HepG2 (cell line): ENCODE data around the gene TSEN34. TPM values are rescaled to one million over a fixed set of nuclear protein-coding genes. Genes with fewer than 3 reads are reported as not detected.

Experiments
- DPF2 ChIP-seq: sonication (generic); formaldehyde crosslinking; IDR thresholded peaks from 2 replicates; pipeline ENCODE4 v1.4.0; 2020; ENCODE audit warnings: mild to moderate bottlenecking, low read depth, missing genetic modification reagents, borderline replicate concordance
- GTF3A ChIP-seq: sonication (generic); formaldehyde crosslinking; conservative IDR thresholded peaks from 2 replicates; pipeline ENCODE4 v1.4.0; 2020; ENCODE audit warnings: mild to moderate bottlenecking, missing genetic modification reagents
- HHEX ChIP-seq: IDR thresholded peaks from 2 replicates; pipeline ENCODE4 v1.6.1; 2016; ENCODE audit warnings: control low read depth
- ISX ChIP-seq: sonication (generic); formaldehyde crosslinking; conservative IDR thresholded peaks from 2 replicates; pipeline ENCODE4 v1.5.0; 2020; ENCODE audit warnings: missing genetic modification reagents
- KAT8 ChIP-seq: IDR thresholded peaks from 2 replicates; pipeline ENCODE4 v1.6.1; 2016; ENCODE audit warnings: missing genetic modification reagents, missing compliant biosample characterization
- KLF15 ChIP-seq: sonication (generic); formaldehyde crosslinking; IDR thresholded peaks from 2 replicates; pipeline ENCODE4 v1.8.1; 2023; ENCODE audit warnings: borderline replicate concordance, mild to moderate bottlenecking, inconsistent platforms, missing genetic modification reagents, mixed read lengths
- MEIS2 ChIP-seq: sonication (generic); formaldehyde crosslinking; IDR thresholded peaks from 2 replicates; pipeline ENCODE4 v1.9.0; 2021; ENCODE audit warnings: mild to moderate bottlenecking, missing genetic modification reagents
- RXRA ChIP-seq: sonication (generic); formaldehyde crosslinking; IDR thresholded peaks from 2 replicates; pipeline ENCODE4 v1.5.1; 2020; ENCODE audit warnings: missing genetic modification reagents
- YY1 ChIP-seq: IDR thresholded peaks from 2 replicates; pipeline ENCODE4 v1.6.1; 2011; ENCODE audit warnings: low read length, low read depth, moderate library complexity, mild to moderate bottlenecking; ENCODE audit not compliant: insufficient read depth, insufficient replicate concordance
- ZNF225 ChIP-seq: sonication (generic); formaldehyde crosslinking; IDR thresholded peaks from 2 replicates; pipeline ENCODE4 v1.4.0; 2020; ENCODE audit warnings: mild to moderate bottlenecking, missing genetic modification reagents
- ZNF350 ChIP-seq: sonication (generic); formaldehyde crosslinking; IDR thresholded peaks from 2 replicates; pipeline ENCODE4 v1.4.0; 2020; ENCODE audit warnings: mild to moderate bottlenecking, low read depth, missing genetic modification reagents, borderline replicate concordance
- ZNF468 ChIP-seq: sonication (generic); formaldehyde crosslinking; IDR thresholded peaks from 2 replicates; pipeline ENCODE4 v1.8.0; 2022; ENCODE audit warnings: mild to moderate bottlenecking, moderate library complexity, missing genetic modification reagents
- ZNF546 ChIP-seq: sonication (generic); formaldehyde crosslinking; conservative IDR thresholded peaks from 2 replicates; pipeline ENCODE4 v1.8.1; 2023; ENCODE audit warnings: mild to moderate bottlenecking, missing genetic modification reagents
- ZNF557 ChIP-seq: sonication (generic); formaldehyde crosslinking; IDR thresholded peaks from 2 replicates; pipeline ENCODE4 v1.4.0; 2020; ENCODE audit warnings: missing genetic modification reagents
- polyA plus RNA-seq, 8 experiments: library from polyadenylated mRNA; depleted of rRNA in 3 of 8; stranded (reverse) in 7 of 8; unstranded in 1 of 8; fragments of >200 nt; fragmentation: Illumina TruSeq in 4 of 8; extraction: Trizol in 4 of 8; gene quantifications; 2 replicates each; pipeline versions ENCODE4 v1.2.1 to v1.2.3, GENCODE V29; 2011 to 2016; ENCODE audit warnings: low read depth in 4 of 8, missing spikeins in 1 of 8, mixed read lengths in 1 of 8; ENCODE audit not compliant: insufficient read depth in 1 of 8
- total RNA-seq, 5 experiments: library from RNA; depleted of rRNA; stranded (reverse); fragments of >200 nt; fragmentation: Illumina TruSeq; extraction: Trizol; gene quantifications; 2 replicates each; pipeline ENCODE4 v1.2.3, GENCODE V29; 2016; ENCODE audit warnings: low read depth in 1 of 5
- TF ChIP-seq, protein P1 (sequence below): IDR thresholded peaks from 2 replicates; pipeline ENCODE4 v1.6.1; 2016; ENCODE audit warnings: low read depth, missing genetic modification reagents, missing compliant biosample characterization
- TF ChIP-seq, protein P2 (sequence below): sonication (generic); IDR thresholded peaks from 2 replicates; pipeline ENCODE4 v1.6.1; 2016; ENCODE audit warnings: low read depth, borderline replicate concordance
- TF ChIP-seq, protein P3 (sequence below): sonication (generic); formaldehyde crosslinking; IDR thresholded peaks from 2 replicates; pipeline ENCODE4 v1.4.0; 2020; ENCODE audit warnings: low read depth, mild to moderate bottlenecking, missing genetic modification reagents
- TF ChIP-seq, protein P4 (sequence below): sonication (generic); formaldehyde crosslinking; IDR thresholded peaks from 2 replicates; pipeline ENCODE4 v1.5.0; 2020; ENCODE audit warnings: mild to moderate bottlenecking, missing genetic modification reagents, borderline replicate concordance

TSEN34 gene
- total and polyA plus RNA-seq, 2 of the 13 experiments (the other 11 are each of a cell fraction or from before 2014, with no cell fraction given), result 55.1 to 65.4 TPM

DNA sequence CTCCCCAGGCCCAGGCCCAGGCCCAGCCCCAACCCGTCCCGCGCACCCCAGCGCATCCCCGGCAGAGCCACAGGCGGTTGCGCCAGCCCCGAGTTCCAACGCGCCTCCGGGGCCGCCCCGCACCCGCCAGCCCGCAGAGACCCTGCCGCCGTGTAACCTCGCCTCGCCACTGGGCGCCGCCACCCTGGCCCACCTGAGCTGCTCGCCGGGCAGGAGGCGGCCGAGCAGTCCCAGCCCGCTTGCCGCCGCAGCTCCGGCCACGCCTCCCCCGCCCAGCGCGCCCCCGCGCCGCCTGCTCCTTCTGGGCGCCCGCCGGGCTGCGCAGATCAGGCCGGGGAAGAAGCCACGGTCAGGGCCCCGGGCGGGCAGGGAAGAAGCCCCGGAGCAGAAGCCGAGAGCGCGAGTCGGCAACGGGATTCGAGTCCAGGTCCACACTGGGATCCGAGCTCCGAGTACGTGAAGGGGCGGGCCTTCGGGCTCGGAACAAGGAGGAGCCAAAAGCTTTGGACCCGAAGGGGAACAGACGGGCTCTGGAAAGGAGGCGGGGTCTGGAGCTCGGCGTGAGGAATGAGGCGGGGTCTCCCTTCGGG, 1.9 kb upstream of the TSEN34 start, which contains the start of gene MBOAT7 (continued):
- TF ChIP-seq, protein P1, sequence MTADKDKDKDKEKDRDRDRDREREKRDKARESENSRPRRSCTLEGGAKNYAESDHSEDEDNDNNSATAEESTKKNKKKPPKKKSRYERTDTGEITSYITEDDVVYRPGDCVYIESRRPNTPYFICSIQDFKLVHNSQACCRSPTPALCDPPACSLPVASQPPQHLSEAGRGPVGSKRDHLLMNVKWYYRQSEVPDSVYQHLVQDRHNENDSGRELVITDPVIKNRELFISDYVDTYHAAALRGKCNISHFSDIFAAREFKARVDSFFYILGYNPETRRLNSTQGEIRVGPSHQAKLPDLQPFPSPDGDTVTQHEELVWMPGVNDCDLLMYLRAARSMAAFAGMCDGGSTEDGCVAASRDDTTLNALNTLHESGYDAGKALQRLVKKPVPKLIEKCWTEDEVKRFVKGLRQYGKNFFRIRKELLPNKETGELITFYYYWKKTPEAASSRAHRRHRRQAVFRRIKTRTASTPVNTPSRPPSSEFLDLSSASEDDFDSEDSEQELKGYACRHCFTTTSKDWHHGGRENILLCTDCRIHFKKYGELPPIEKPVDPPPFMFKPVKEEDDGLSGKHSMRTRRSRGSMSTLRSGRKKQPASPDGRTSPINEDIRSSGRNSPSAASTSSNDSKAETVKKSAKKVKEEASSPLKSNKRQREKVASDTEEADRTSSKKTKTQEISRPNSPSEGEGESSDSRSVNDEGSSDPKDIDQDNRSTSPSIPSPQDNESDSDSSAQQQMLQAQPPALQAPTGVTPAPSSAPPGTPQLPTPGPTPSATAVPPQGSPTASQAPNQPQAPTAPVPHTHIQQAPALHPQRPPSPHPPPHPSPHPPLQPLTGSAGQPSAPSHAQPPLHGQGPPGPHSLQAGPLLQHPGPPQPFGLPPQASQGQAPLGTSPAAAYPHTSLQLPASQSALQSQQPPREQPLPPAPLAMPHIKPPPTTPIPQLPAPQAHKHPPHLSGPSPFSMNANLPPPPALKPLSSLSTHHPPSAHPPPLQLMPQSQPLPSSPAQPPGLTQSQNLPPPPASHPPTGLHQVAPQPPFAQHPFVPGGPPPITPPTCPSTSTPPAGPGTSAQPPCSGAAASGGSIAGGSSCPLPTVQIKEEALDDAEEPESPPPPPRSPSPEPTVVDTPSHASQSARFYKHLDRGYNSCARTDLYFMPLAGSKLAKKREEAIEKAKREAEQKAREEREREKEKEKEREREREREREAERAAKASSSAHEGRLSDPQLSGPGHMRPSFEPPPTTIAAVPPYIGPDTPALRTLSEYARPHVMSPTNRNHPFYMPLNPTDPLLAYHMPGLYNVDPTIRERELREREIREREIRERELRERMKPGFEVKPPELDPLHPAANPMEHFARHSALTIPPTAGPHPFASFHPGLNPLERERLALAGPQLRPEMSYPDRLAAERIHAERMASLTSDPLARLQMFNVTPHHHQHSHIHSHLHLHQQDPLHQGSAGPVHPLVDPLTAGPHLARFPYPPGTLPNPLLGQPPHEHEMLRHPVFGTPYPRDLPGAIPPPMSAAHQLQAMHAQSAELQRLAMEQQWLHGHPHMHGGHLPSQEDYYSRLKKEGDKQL (CRISPR knock-in tag), result no peak
- TF ChIP-seq ZNF468 (no peak), ZNF557 (CRISPR knock-in tag) (no peak), KLF15 (CRISPR knock-in tag) (no peak), DPF2 (CRISPR knock-in tag) (no peak; the same call in 1 of the 2 replicates), ZNF350 (CRISPR knock-in tag) (0 out of 2 replicates have a peak, but pooled peaks have one; percentile 11), GTF3A (CRISPR knock-in tag) (peak; percentile 86; the same call in 1 of the 2 replicates), ZNF546 (CRISPR knock-in tag) (0 out of 2 replicates have a peak, but pooled peaks have one; percentile 44), ZNF225 (peak; percentile 69; the same call in 1 of the 2 replicates), YY1 (peak; percentile 50), MEIS2 (CRISPR knock-in tag) (peak; percentile 35), HHEX (no peak), RXRA (CRISPR knock-in tag) (no peak), ISX (peak; percentile 71; the same call in 1 of the 2 replicates), KAT8 (0 out of 2 replicates have a peak, but pooled peaks have one; percentile 33)
- TF ChIP-seq, protein P2, sequence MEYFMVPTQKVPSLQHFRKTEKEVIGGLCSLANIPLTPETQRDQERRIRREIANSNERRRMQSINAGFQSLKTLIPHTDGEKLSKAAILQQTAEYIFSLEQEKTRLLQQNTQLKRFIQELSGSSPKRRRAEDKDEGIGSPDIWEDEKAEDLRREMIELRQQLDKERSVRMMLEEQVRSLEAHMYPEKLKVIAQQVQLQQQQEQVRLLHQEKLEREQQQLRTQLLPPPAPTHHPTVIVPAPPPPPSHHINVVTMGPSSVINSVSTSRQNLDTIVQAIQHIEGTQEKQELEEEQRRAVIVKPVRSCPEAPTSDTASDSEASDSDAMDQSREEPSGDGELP, result peak; percentile 20; the same call in 1 of the 2 replicates
- TF ChIP-seq, protein P3, sequence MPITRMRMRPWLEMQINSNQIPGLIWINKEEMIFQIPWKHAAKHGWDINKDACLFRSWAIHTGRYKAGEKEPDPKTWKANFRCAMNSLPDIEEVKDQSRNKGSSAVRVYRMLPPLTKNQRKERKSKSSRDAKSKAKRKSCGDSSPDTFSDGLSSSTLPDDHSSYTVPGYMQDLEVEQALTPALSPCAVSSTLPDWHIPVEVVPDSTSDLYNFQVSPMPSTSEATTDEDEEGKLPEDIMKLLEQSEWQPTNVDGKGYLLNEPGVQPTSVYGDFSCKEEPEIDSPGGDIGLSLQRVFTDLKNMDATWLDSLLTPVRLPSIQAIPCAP (CRISPR knock-in tag), result no peak
- TF ChIP-seq, protein P4, sequence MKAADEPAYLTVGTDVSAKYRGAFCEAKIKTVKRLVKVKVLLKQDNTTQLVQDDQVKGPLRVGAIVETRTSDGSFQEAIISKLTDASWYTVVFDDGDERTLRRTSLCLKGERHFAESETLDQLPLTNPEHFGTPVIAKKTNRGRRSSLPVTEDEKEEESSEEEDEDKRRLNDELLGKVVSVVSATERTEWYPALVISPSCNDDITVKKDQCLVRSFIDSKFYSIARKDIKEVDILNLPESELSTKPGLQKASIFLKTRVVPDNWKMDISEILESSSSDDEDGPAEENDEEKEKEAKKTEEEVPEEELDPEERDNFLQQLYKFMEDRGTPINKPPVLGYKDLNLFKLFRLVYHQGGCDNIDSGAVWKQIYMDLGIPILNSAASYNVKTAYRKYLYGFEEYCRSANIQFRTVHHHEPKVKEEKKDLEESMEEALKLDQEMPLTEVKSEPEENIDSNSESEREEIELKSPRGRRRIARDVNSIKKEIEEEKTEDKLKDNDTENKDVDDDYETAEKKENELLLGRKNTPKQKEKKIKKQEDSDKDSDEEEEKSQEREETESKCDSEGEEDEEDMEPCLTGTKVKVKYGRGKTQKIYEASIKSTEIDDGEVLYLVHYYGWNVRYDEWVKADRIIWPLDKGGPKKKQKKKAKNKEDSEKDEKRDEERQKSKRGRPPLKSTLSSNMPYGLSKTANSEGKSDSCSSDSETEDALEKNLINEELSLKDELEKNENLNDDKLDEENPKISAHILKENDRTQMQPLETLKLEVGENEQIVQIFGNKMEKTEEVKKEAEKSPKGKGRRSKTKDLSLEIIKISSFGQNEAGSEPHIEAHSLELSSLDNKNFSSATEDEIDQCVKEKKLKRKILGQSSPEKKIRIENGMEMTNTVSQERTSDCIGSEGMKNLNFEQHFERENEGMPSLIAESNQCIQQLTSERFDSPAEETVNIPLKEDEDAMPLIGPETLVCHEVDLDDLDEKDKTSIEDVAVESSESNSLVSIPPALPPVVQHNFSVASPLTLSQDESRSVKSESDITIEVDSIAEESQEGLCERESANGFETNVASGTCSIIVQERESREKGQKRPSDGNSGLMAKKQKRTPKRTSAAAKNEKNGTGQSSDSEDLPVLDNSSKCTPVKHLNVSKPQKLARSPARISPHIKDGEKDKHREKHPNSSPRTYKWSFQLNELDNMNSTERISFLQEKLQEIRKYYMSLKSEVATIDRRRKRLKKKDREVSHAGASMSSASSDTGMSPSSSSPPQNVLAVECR (CRISPR knock-in tag), result peak; percentile 43; the same call in 1 of the 2 replicates
